HepG2 (cell line): ENCODE measurements around the gene RASSF4.
A peak's percentile ranks its signal among the peaks of the same experiment; 100 is the strongest.

Source experiments
- BRCA1 ChIP-seq: sonication (generic); formaldehyde crosslinking; IDR thresholded peaks from 2 replicates; pipeline ENCODE4 v1.4.0; 2020; ENCODE audit warnings: missing genetic modification reagents
- FOXP1 ChIP-seq, 2 experiments: fragments of 450-650 bp in 1 of 2; IDR thresholded peaks; 2 replicates each; pipeline ENCODE4 v1.6.1; 2017 to 2018; ENCODE audit warnings: antibody characterized with exemption in 1 of 2
- SATB2 ChIP-seq: sonication (generic); formaldehyde crosslinking; IDR thresholded peaks from 2 replicates; pipeline ENCODE4 v1.5.0; 2020; ENCODE audit warnings: missing genetic modification reagents
- TF ChIP-seq, protein P1 (sequence below), 2 experiments: fragments of 450-650 bp in 1 of 2; sonication (generic) in 1 of 2; formaldehyde crosslinking in 1 of 2; IDR thresholded peaks; 2 replicates each; pipeline versions ENCODE4 v1.6.1 to v1.8.0; 2016 to 2022; ENCODE audit warnings: antibody characterized with exemption in 1 of 2, mild to moderate bottlenecking in 1 of 2, missing genetic modification reagents in 1 of 2

DNA sequence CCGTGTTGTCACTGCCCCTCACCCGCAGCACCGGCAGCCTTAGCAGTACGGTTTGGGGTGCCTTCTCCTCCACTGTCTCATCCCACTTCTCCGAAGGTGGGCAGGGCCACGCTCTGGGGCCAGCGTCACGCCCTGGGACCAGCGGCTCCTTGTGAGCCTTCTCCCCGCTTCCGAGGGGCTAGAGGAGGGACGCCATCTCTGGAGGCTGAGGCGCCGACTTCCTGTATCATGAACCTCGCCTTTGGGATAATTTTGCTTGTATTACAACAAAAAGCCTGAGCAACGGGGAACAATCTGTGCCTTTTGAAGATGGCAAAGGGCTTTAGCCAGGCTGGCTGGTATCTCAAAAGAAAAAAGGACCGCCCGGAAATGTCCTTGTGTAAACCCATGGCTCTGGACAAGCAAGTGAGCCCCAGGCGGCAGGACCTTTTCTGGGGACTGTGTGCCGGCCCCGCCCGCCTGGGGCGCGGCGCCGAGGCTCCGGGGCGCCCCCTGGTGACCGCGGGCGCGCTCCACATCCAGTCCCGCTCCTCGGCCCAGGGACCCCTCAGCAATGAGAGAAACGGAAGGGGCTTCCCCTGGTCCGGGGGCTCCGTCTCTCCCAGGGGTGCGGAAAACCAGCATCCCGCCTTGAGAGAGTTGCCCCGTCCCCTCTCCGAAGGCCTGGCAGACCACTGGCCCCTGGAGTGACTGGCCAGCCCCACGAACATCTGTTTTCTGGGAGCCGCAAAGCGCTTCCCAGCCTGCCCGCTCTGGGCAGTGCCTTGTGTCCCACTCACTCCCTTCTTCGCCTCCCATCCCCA is 15.2 kb downstream of the RASSF4 start:
- no peak for TF ChIP-seq BRCA1 (CRISPR knock-in tag)
- TF ChIP-seq, protein P1, sequence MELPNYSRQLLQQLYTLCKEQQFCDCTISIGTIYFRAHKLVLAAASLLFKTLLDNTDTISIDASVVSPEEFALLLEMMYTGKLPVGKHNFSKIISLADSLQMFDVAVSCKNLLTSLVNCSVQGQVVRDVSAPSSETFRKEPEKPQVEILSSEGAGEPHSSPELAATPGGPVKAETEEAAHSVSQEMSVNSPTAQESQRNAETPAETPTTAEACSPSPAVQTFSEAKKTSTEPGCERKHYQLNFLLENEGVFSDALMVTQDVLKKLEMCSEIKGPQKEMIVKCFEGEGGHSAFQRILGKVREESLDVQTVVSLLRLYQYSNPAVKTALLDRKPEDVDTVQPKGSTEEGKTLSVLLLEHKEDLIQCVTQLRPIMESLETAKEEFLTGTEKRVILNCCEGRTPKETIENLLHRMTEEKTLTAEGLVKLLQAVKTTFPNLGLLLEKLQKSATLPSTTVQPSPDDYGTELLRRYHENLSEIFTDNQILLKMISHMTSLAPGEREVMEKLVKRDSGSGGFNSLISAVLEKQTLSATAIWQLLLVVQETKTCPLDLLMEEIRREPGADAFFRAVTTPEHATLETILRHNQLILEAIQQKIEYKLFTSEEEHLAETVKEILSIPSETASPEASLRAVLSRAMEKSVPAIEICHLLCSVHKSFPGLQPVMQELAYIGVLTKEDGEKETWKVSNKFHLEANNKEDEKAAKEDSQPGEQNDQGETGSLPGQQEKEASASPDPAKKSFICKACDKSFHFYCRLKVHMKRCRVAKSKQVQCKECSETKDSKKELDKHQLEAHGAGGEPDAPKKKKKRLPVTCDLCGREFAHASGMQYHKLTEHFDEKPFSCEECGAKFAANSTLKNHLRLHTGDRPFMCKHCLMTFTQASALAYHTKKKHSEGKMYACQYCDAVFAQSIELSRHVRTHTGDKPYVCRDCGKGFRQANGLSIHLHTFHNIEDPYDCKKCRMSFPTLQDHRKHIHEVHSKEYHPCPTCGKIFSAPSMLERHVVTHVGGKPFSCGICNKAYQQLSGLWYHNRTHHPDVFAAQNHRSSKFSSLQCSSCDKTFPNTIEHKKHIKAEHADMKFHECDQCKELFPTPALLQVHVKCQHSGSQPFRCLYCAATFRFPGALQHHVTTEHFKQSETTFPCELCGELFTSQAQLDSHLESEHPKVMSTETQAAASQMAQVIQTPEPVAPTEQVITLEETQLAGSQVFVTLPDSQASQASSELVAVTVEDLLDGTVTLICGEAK (IDR thresholded peaks at IDR 0.05), result no peak
- TF ChIP-seq, protein P1 (CRISPR knock-in tag; IDR thresholded peaks at IDR 0.05), result peak; percentile 59
- no peak for TF ChIP-seq SATB2 (CRISPR knock-in tag)
- no peak for TF ChIP-seq FOXP1 (IDR thresholded peaks at IDR 0.05)
- TF ChIP-seq FOXP1 (CRISPR knock-in tag; IDR thresholded peaks at IDR 0.05), result no peak
